ENCODE data around the gene HID1.

DNA sequence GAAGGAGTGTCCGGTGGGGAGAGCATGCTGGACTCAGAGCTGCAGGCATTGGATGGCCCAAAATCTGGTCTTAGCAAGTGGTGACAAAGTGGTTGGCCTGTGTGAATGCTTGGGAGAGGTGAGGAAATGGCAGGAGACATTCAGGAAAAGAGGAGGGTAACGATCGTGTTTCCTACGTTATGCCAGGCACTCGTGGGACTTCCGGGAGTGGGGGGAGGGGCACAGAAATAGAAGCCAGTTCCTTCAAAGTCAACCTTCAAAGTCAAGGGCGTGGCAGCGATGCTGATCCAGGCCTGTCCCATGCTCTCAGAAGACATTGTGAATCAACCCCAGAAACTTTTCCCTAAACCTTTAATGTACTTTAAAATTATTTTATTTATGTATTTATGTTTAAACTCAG lies 33.0 kb downstream of the HID1 start:
- TF ChIP-seq POLR2A (IDR thresholded peaks at IDR 0.05; ENCODE audit: low read depth, low read length) (no peak), CEBPB (IDR thresholded peaks at IDR 0.05; ENCODE audit: low read depth, low read length) (no peak), RCOR1 (IDR thresholded peaks at IDR 0.05; ENCODE audit: insufficient replicate concordance, low read length) (no peak), SMC3 (IDR thresholded peaks at IDR 0.05; ENCODE audit: low read depth, low read length) (no peak), MAZ (IDR thresholded peaks at IDR 0.05; ENCODE audit: borderline replicate concordance, low read depth, low read length) (no peak), RFX5 (IDR thresholded peaks at IDR 0.05; ENCODE audit: low read depth, low read length) (no peak)
- TF ChIP-seq, protein P1, sequence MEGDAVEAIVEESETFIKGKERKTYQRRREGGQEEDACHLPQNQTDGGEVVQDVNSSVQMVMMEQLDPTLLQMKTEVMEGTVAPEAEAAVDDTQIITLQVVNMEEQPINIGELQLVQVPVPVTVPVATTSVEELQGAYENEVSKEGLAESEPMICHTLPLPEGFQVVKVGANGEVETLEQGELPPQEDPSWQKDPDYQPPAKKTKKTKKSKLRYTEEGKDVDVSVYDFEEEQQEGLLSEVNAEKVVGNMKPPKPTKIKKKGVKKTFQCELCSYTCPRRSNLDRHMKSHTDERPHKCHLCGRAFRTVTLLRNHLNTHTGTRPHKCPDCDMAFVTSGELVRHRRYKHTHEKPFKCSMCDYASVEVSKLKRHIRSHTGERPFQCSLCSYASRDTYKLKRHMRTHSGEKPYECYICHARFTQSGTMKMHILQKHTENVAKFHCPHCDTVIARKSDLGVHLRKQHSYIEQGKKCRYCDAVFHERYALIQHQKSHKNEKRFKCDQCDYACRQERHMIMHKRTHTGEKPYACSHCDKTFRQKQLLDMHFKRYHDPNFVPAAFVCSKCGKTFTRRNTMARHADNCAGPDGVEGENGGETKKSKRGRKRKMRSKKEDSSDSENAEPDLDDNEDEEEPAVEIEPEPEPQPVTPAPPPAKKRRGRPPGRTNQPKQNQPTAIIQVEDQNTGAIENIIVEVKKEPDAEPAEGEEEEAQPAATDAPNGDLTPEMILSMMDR (conservative IDR thresholded peaks at IDR 0.05; ENCODE audit: low read depth, low read length), result no peak
- TF ChIP-seq, protein P2, sequence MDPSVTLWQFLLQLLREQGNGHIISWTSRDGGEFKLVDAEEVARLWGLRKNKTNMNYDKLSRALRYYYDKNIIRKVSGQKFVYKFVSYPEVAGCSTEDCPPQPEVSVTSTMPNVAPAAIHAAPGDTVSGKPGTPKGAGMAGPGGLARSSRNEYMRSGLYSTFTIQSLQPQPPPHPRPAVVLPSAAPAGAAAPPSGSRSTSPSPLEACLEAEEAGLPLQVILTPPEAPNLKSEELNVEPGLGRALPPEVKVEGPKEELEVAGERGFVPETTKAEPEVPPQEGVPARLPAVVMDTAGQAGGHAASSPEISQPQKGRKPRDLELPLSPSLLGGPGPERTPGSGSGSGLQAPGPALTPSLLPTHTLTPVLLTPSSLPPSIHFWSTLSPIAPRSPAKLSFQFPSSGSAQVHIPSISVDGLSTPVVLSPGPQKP (IDR thresholded peaks at IDR 0.05; ENCODE audit: borderline replicate concordance, low read depth, low read length), result no peak
